GM20000 (cell line): ENCODE measurements around the gene S100B.
A peak's percentile ranks its signal among the peaks of the same experiment; 100 is the strongest.

Experiments used
- DNase-seq: peaks from one replicate; pipeline ENCODE4 v3.0.0; 2012; ENCODE audit warnings: low spot score
- TF ChIP-seq, protein P1 (sequence below): IDR thresholded peaks from 2 replicates; pipeline ENCODE4 v1.5.1; 2012; ENCODE audit warnings: mild to moderate bottlenecking, control low read depth; ENCODE audit errors: extremely low read depth, missing control alignments

S100B gene

GRCh38 chr21:46607636-46608035 lies 2.8 kb upstream of the S100B start:
- TF ChIP-seq, protein P1, sequence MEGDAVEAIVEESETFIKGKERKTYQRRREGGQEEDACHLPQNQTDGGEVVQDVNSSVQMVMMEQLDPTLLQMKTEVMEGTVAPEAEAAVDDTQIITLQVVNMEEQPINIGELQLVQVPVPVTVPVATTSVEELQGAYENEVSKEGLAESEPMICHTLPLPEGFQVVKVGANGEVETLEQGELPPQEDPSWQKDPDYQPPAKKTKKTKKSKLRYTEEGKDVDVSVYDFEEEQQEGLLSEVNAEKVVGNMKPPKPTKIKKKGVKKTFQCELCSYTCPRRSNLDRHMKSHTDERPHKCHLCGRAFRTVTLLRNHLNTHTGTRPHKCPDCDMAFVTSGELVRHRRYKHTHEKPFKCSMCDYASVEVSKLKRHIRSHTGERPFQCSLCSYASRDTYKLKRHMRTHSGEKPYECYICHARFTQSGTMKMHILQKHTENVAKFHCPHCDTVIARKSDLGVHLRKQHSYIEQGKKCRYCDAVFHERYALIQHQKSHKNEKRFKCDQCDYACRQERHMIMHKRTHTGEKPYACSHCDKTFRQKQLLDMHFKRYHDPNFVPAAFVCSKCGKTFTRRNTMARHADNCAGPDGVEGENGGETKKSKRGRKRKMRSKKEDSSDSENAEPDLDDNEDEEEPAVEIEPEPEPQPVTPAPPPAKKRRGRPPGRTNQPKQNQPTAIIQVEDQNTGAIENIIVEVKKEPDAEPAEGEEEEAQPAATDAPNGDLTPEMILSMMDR, result no peak
- DNase-seq, result no peak

GRCh38 chr21:46606427-46606813 lies 1.5 kb upstream of the S100B start:
- TF ChIP-seq, protein P1, result no peak

DNA sequence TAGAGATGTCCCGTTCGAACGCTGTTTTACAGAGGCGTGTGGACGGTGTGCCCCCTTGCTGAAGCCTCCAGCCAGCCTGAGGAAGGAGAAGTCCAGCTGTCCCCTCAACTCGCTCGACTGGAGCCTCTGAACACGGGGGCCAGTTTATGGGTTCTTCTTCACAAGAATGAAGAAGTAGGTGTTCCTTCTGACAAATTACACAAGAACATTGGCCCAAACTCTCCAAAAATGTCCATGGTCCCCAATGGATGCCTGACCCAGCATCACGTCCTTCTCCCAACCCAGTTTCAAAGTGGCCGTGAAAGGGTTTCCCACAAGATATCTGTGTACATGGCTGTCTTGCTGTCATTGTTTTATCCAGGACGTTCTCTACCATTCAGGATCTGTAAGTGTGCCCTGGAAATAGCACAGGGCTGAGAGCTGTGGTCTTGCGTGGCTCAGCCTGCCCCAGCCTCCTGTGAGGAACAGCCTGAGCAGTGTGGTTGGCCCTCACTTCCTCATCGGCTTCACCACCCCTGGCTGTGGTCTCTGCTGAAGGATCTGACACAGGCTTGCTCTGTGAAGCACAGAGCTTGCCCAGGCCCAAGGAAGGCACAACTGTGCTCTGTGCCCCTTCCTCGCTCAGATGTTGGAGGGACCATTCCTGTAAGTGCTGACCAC lies 1.0 kb upstream of the S100B start:
- DNase-seq, result peak; percentile 72
- TF ChIP-seq, protein P1, result no peak

More at GRCh38 chr21:46606427-46606813, 1.5 kb upstream of the S100B start:
- DNase-seq, result no peak

DNA sequence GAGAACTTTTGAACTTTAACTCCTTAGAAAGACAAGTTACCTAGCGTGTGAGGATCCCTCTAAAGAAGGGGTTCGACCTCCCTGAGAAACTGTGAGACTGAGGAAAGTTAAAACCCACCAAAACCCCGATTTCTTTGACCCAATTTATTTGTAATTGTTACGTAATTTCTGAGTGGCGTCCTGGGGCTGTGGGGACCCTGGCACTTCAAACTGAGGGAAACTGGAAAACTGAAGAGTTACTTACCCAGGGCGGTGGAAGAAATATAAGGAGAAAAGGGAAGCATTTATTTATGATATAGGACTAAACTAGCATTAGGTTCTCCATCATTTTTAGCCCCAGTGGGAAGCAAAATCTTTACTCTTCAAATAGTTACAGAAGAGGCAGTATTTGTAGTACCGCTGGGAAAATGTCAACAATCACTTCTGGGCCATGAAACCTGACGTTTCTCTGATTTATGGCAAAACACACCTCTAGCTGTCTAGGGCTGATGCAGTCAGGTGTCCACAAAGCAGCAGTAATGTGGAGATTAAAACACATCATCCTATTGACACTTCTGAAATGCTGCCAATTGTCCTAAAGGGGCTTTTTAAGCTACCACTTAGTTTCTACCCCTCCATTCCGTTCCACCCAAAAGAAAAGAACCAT lies 430 bp downstream of the S100B start:
- no peak for DNase-seq
- TF ChIP-seq, protein P1, result no peak

GRCh38 chr21:46603228-46603627 lies 1.7 kb downstream of the S100B start:
- TF ChIP-seq, protein P1, result no peak
- no peak for DNase-seq

DNA sequence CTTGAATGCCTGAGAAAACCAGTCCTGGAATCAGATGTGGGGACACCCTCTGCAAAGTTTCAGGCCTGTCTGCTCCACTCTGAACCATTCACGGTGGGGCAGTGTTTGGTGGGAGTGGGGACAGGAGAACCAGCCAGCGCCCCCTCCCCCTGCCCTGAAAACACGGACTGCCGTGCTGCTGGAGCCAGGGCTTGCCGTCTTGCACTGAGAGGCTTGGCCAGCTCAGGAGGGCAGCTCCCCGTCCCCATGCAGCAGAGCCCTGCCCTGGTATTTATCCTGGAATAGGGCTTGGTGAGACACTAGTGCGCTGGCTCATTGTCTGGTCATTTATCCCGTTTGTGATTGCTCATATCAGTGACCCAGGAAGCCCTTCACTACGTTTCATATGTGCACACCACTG lies 3.9 kb downstream of the S100B start:
- DNase-seq, result peak; percentile 5
- TF ChIP-seq, protein P1, result no peak

- DNase-seq, result no peak
- TF ChIP-seq, protein P1, result no peak
These were observed 4.6 kb downstream of the S100B start for GRCh38 chr21:46600305-46600704.
